Skeletal muscle tissue (tissue), 4 donors: Measurements from ENCODE around the gene ERBB2. TPM values are rescaled to one million over a fixed set of nuclear protein-coding genes. Genes with fewer than 3 reads are reported as not detected.
A peak's percentile ranks its signal among the peaks of the same experiment; 100 is the strongest.

Source experiments
- H3K27ac ChIP-seq: one replicate; pipeline ENCODE4 v1.7.0; 2013; ENCODE audit warnings: mild to moderate bottlenecking, low read depth, low read length, inconsistent platforms
- H3K27me3 ChIP-seq, 3 donors: one replicate each; pipeline ENCODE4 v1.7.0; 2013; ENCODE audit warnings: low read length in 3 of 3; ENCODE audit not compliant: control insufficient read depth in 3 of 3, insufficient read depth in 3 of 3
- H3K36me3 ChIP-seq, 3 donors: one replicate each; pipeline ENCODE4 v1.7.0; 2013; ENCODE audit warnings: low read length in 3 of 3; ENCODE audit not compliant: control insufficient read depth in 3 of 3, insufficient read depth in 3 of 3
- H3K4me1 ChIP-seq, 3 donors: one replicate each; pipeline ENCODE4 v1.7.0; 2013; ENCODE audit warnings: low read length in 3 of 3, mild to moderate bottlenecking in 3 of 3; ENCODE audit not compliant: control insufficient read depth in 3 of 3, insufficient read depth in 3 of 3
- H3K4me3 ChIP-seq, 3 donors: one replicate each; pipeline ENCODE4 v1.7.0; 2013; ENCODE audit warnings: low read length in 3 of 3
- H3K9ac ChIP-seq, 3 donors: one replicate each; pipeline ENCODE4 v1.7.0; 2013; ENCODE audit warnings: low read length in 3 of 3, mild to moderate bottlenecking in 3 of 3, moderate library complexity in 2 of 3, low read depth in 1 of 3
- H3K9me3 ChIP-seq, 3 donors: one replicate each; pipeline ENCODE4 v1.7.0; 2013; ENCODE audit warnings: low read length in 3 of 3; ENCODE audit not compliant: control insufficient read depth in 3 of 3
- total RNA-seq: library from RNA; depleted of rRNA; stranded (reverse); fragments of >200 nt; gene quantifications from one replicate; pipeline ENCODE4 v1.2.3, GENCODE V29; 2014
- donor health status: Osteomylitis.

The ERBB2 gene
- total RNA-seq, 1 donor from 2014 or later = 69.9 TPM

DNA sequence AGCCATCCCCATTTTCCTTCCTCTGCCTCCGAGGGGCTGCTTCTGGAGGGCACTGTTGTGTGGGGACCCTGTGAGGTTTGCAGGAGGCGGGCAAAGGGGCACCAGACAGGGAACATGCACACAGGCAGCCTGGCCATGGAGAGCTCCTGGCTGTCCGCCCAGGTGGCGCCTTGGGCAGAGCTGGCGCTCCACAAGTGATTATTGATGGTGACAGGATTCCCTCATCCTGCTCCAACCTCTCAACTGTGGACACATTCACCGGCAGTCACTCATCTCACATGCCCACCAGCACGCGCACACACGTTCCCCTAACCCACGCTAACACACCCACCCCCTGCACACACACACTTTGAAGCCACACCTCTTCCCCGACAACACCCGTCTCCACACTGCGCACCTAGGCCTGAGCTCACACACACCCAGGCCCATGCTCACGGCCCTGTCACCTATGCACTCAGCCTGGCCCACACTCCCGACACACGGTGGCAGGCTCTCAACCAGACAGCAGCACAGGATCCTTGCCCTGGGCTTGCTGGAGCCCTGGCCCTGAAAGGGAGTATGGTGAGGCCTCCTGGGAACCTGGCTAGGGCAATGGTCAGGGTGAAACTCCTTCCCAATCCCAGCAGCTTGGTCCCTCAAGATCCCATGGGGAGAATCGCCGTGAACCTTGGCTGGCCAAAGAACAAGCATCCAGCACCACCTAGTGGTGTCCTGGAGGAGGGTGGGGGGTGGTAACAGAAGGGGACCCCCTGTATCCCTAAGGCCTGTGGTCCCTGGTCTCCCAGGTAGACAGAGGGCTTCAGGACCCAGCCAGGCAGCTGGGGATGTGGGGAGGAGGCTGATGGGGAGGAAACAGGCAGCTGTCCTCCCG, 28.0 kb upstream of the ERBB2 start:
- H3K27me3 ChIP-seq = peaks cover 0 to 17% (median 6%) of the 10 kb centered on the region in 3 donors
- H3K9ac ChIP-seq = peak overlapping the region; percentile 60 to 79 (median 74)
- peak overlapping the region in 1 of 3 donors; percentile 35 for H3K4me3 ChIP-seq
- H3K36me3 ChIP-seq = peaks cover 0 to 3% (median 0%) of the 10 kb centered on the region in 3 donors
- H3K4me1 ChIP-seq = peaks cover 56 to 87% (median 67%) of the 10 kb centered on the region in 3 donors
- no peaks in the 10 kb centered on the region for H3K9me3 ChIP-seq
- H3K27ac ChIP-seq = peak overlapping the region; percentile 74

DNA sequence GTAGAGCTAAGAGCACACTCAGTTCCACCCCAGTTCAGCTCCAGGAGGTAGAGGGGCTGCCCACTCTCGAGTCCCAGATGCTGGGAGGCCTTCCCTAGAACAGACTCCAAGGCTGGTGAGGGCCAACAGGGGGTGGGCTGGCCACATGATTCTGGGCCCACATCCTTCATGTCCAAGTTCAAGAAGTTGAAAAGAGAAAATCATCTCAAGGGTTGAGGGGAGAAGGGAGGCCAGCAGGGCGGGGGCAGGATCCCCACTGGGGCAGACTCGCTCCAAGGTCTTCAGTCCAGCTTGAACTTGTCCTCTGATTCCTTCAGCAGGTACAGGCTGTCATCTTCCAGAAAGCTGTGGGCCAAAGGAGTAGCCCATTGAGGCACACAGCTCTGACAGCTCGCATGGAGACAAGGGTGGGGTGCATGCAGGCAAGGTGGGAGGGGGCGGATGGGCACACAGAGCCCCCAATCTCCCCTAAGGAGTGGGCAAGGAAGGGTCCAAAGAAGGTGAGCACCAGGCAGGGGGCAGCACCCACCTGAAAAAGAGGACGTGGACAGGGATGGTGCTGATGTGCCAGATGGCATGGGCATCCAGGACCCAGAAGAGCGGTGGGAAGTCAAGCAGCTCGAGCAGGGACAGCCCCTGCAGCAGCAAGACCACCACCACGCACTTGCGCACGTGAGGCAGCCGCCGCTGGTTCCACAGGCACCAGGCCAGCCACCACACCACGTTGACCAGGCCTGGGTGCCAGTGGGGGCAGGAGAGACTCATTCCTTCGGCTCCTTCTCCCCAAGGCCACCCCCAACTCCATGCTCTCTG, 27.1 kb upstream of the ERBB2 start:
- H3K36me3 ChIP-seq = peaks cover 0 to 3% (median 0%) of the 10 kb centered on the region in 3 donors
- peak overlapping the region; percentile 74 for H3K27ac ChIP-seq
- H3K9ac ChIP-seq = peak overlapping the region in 2 of 3 donors; percentile 45 to 79
- H3K9me3 ChIP-seq = no peaks in the 10 kb centered on the region
- H3K27me3 ChIP-seq = peaks cover 0 to 17% (median 6%) of the 10 kb centered on the region in 3 donors
- no peak overlapping the region for H3K4me3 ChIP-seq
- peaks cover 63 to 89% (median 72%) of the 10 kb centered on the region in 3 donors for H3K4me1 ChIP-seq

DNA sequence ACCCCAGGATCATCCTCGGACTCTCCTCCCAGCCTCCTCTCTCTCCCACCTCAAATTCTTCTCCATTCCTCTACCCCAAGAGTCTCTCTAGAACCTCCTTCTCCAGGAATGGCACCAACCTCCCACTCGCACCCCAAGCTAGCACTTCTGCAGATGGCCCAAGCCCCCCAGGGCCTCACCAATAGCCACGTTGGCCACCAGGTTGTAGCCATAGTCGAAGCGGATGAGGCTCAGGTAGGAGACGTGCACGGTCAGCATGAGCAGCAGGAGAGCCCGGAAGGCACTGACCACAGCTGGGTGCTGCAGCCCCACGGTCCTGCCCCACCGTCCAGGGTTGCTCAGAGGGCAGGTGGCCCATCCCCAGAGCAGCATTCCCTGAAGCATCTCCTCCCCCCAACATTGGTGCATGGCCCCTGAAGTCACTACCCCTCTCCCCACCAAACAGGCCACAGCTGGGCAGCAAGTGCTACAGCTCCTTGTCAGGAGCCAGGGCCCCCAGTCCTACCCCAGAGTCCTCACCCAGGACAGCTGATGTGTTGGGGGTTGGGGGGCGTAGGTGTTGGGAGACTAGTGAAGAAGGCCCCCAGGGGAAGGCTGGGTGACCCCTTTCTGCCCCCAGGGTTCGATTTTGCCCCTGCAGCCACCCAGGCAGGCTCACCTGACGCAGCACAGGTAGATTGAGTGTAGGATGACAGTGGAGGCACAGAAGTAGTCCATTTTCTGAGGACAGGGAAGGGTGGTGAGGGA, 26.4 kb upstream of the ERBB2 start:
- Histone ChIP-seq H3K36me3 (peaks cover 0 to 3% (median 0%) of the 10 kb centered on the region in 3 donors), H3K4me1 (peaks cover 67 to 93% (median 78%) of the 10 kb centered on the region in 3 donors), H3K9me3 (no peaks in the 10 kb centered on the region), H3K9ac (peak overlapping the region in 1 of 3 donors; percentile 20), H3K27me3 (peaks cover 0 to 17% (median 6%) of the 10 kb centered on the region in 3 donors), H3K4me3 (no peak overlapping the region), H3K27ac (no peak overlapping the region)

DNA sequence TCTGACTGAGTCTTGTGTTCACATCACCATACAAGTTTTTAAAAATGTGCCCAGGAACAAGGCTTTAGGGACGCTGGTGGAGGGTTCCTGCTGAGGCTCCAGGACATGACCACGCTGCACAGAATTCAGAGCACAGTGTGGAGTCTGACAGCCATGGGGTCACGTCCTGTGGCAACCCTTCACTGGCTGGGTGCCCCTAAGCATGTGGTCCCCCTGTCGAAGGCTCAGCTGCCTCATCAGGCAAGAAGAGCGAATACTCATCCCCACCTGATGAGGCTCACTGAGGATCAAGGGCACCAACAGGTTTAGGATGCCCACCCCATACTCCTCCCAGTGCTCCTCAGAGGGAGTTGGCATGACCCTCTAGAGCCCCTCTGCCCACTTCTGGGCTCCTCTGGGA, 25.7 kb upstream of the ERBB2 start:
- H3K9ac ChIP-seq = peak overlapping the region in 1 of 3 donors; percentile 51
- H3K27ac ChIP-seq = peak overlapping the region; percentile 99
- H3K9me3 ChIP-seq = no peaks in the 10 kb centered on the region
- peaks cover 0 to 3% (median 1%) of the 10 kb centered on the region in 3 donors for H3K36me3 ChIP-seq
- peaks cover 0 to 17% (median 6%) of the 10 kb centered on the region in 3 donors for H3K27me3 ChIP-seq
- H3K4me3 ChIP-seq = no peak overlapping the region
- H3K4me1 ChIP-seq = peaks cover 70 to 96% (median 80%) of the 10 kb centered on the region in 3 donors

DNA sequence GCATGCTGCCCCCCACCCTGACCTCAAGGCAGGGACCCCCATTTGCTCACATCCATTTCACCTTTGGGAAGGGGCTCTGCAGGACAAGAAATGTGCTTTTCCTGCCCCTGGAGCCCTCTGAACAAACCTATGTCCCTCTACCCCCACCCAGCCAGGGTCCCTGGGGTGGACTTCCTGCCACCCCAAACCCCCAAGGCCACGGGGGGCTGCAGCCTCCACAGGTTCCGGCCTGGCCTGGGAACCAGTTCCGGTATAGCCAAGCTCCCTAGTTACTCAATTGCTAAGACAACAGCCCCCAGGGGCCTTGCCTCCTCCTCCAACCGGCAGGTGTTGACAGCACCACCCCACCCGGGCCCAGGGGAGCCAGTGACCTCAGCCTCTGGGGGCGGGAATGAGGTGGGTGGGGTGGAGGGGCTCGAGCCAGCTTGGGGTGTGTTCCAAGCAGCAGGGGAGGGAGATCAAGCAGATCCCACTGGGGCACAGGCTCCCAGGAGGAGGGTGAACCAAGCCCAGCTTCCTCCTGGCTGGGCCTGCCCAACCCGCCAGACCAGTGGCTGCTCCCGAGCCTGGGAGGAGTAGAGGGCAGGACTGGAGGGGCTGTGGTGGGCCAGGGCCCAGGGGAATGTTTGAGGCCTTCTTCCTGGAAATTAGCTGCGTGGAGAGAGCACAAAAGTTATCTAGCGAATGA, 25.0 kb upstream of the ERBB2 start:
- Histone ChIP-seq H3K36me3 (peaks cover 0 to 3% (median 2%) of the 10 kb centered on the region in 3 donors), H3K4me1 (peaks cover 77 to 96% (median 81%) of the 10 kb centered on the region in 3 donors)

DNA sequence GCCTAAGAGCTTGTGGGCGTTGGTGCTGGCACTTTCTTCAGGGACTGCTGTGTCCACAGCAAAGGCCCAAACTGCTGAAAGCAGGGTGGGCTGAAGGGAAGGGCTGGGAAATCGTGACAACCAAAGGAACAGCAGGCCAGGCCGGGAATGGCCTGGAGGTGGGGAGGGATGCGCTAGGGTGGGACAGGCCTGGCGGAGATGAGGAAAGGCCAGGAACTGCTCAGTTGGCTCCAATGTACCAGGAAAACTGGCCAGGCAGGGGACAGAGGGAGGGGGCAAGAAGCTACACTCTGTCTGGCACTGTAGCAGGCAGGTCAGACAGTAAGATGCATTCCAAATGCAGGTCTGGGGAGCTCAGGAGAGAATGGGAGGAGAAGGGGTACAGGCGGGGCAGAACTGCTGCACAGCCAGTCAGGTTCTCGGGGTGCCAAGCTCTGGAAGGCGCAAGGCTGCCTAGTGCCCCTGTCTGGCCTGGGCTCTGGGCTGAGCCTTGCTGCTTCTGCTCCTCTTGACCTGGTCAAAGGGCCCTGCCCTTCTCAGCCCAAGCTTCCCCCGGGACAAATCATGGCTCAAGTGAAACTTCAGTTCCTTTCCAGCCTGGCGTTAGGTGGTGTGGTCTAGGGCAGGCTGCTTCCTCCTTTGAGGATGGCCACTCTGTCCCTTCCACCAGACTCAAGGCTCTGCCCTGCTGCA, 24.3 kb upstream of the ERBB2 start:
- Histone ChIP-seq H3K9me3 (no peaks in the 10 kb centered on the region), H3K4me3 (no peak overlapping the region), H3K36me3 (peaks cover 0 to 5% (median 0%) of the 10 kb centered on the region in 3 donors), H3K4me1 (peaks cover 76 to 96% (median 79%) of the 10 kb centered on the region in 3 donors), H3K9ac (peak overlapping the region; percentile 42 to 73 (median 65)), H3K27me3 (peaks cover 0 to 4% (median 4%) of the 10 kb centered on the region in 3 donors), H3K27ac (peak overlapping the region; percentile 99)

More for the DNA sequence above, 25.0 kb upstream of the ERBB2 start:
- peak overlapping the region; percentile 99 for H3K27ac ChIP-seq
- H3K9ac ChIP-seq = peak overlapping the region in 2 of 3 donors; percentile 65 to 73
- H3K4me3 ChIP-seq = no peak overlapping the region
- peaks cover 0 to 10% (median 4%) of the 10 kb centered on the region in 3 donors for H3K27me3 ChIP-seq
- H3K9me3 ChIP-seq = no peaks in the 10 kb centered on the region

DNA sequence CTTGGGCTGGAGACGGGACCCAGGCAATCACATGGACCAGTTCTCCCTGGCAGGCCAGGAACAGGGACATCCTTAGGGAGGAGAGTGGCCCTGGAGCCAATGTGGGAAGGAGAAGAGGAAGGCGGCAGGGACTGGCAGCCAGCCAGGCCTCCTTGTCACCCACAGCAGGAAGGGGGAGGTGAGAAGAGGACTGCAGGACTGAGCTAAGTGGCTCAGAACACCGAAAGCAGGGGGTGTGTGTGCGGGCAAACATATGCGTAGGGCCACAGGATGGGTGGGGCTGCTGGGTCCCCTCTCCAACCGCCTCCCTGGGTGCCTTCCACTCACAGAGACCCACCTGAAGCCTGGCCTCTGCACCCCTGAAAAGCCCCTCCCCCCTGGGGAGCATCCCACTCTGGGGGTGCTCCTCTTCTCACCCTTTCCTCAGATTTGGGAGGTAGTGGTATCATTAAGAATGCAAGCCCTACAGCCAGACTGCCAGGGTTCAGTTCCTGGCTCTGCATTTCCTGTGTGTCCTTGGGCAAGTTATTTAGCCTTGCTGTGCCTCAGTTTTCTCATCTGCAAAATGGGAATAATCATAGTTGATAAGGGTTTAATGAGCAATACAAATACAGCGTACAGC, 23.6 kb upstream of the ERBB2 start:
- peaks cover 68 to 91% (median 71%) of the 10 kb centered on the region in 3 donors for H3K4me1 ChIP-seq
- H3K36me3 ChIP-seq = peaks cover 0 to 5% (median 0%) of the 10 kb centered on the region in 3 donors
- peak overlapping the region in 2 of 3 donors; percentile 42 to 73 for H3K9ac ChIP-seq
- peaks cover 0 to 4% (median 0%) of the 10 kb centered on the region in 3 donors for H3K27me3 ChIP-seq
- H3K4me3 ChIP-seq = peak overlapping the region in 2 of 3 donors; percentile 29 to 45
- no peaks in the 10 kb centered on the region for H3K9me3 ChIP-seq
- peak overlapping the region; percentile 99 for H3K27ac ChIP-seq

DNA sequence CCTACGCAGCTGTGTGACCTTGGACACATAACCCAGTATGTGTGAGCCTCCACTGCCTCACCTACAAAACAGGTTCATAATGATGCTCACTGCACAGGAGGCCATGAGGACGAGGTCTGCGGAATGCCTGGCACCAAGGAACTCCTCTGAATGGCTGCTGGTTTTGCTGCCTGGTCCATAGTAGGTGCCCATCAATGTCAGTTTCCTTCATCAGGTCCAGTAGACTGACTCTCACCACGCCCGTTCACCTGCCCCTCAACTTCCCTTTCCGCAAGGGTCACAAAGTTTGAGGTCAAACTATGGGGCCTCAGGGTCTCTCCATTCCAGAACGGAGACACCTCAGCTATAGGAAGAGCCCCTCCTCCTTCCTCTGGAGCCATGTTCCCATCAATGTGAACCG, 22.8 kb upstream of the ERBB2 start:
- Histone ChIP-seq H3K9ac (peak overlapping the region; percentile 62 to 69 (median 63)), H3K36me3 (peaks cover 0 to 5% (median 0%) of the 10 kb centered on the region in 3 donors), H3K27me3 (no peaks in the 10 kb centered on the region), H3K9me3 (no peaks in the 10 kb centered on the region), H3K4me3 (peak overlapping the region; percentile 29 to 45 (median 31)), H3K4me1 (peaks cover 60 to 83% (median 63%) of the 10 kb centered on the region in 3 donors), H3K27ac (peak overlapping the region; percentile 99)
